ENCODE measurements around the gene SLCO4A1. TPM values are rescaled to one million over a fixed set of nuclear protein-coding genes. Genes with fewer than 3 reads are reported as not detected.
A peak's percentile ranks its signal among the peaks of the same experiment; 100 is the strongest.

The SLCO4A1 gene
- total RNA-seq, 2 donors from 2014 or later: 26.1 to 34.6 TPM

- Mint-ChIP-seq H3K9me3 (no peaks in the 10 kb centered on the region), H3K4me1 (ENCODE audit: low read depth) (peaks cover 27% of the 10 kb centered on the region), H3K36me3 (ENCODE audit: insufficient read depth in 2 of 2) (no peaks in the 10 kb centered on the region), H3K27ac (peak overlapping the region; percentile 48), H3K27me3 (ENCODE audit: low read depth) (peaks cover 57% of the 10 kb centered on the region), H3K4me3 (peak overlapping the region; percentile 88 to 91)
- peak; percentile 38 to 42 for DNase-seq
- ATAC-seq (replicated peaks in 1 of 2): peak; percentile 4 to 33
Measured at GRCh38 chr20:62602550-62602949, 39.8 kb upstream of the SLCO4A1 start.

DNA sequence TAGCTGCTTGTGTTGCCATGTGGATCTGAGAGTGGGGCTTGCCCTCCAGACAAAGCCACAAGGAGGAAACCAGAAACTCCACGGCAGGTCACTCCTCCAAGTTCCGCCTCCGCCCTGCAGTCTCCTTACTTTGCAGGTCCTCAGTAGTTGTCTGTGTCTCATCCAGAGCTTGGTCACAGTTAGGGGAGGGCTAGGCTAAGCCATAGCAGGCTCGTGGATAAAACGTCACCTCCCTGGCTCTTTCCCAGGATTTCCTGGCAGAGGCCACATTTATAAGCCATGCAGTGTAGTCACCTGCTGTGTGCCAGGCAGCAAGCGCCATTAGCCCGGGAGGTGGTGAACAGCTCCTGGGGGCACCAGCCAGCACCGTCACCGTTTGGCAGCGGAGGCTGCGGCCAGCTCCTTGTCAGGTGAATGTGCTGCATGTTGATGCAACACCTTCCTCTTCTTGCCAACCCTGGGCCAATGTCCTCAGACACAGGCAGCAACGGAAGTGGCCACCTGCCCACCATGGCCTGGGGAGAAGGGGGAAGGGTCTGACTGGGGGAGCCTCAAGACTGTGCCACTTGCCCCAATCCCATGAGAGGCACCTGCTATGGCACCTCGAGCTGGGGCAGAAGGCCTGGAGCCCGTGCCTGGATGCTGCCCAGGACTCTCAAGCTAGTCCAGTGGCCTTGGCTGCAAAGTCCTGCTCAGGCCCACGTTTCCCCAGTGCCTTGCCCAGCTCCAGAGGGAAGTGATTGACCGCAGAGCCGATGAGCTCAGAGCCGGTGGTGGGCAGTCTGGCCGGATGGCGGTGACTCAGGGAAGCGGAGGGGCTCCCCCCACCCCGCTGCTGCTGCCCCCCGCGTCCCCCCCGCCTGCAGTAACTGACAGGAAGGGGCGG, 39.0 kb upstream of the SLCO4A1 start:
- Mint-ChIP-seq H3K27me3 (ENCODE audit: low read depth) (peaks cover 51% of the 10 kb centered on the region), H3K27ac (peak overlapping the region; percentile 43), H3K4me3 (peak overlapping the region; percentile 88 to 91), H3K9me3 (no peaks in the 10 kb centered on the region), H3K36me3 (ENCODE audit: insufficient read depth in 2 of 2) (no peaks in the 10 kb centered on the region), H3K4me1 (ENCODE audit: low read depth) (peaks cover 27% of the 10 kb centered on the region)
- peak; percentile 73 to 82 for ATAC-seq (replicated peaks in 1 of 2)
- peak; percentile 74 to 75 for DNase-seq

- DNase-seq: no peak
- Mint-ChIP-seq H3K27me3 (ENCODE audit: low read depth) (peaks cover 48% of the 10 kb centered on the region), H3K36me3 (ENCODE audit: insufficient read depth in 2 of 2) (no peaks in the 10 kb centered on the region), H3K4me3 (peak overlapping the region; percentile 45 to 49), H3K27ac (no peak overlapping the region), H3K4me1 (ENCODE audit: low read depth) (peaks cover 27% of the 10 kb centered on the region), H3K9me3 (no peaks in the 10 kb centered on the region)
- ATAC-seq (replicated peaks in 1 of 2): no peak
Measured at GRCh38 chr20:62603907-62604785, 38.2 kb upstream of the SLCO4A1 start.

DNA sequence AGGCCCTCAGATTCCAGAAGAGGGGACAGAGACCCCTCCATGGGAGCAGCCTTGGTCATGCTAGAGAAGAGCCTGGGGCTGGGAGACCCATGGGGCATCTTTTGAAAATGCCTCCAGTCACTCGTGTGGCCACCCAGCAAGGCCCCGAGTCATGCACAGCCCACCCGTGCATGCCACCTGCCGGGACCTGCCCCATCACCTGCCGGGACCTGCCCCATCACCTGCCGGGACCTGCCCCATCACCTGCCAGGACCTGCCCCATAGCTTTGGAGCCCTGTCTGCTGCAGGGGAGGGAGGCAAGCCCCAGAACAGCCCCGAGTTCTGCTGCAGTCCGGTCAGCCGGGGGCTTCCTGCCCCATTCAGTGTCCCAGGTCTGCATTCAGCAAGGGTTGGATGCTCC, 37.5 kb upstream of the SLCO4A1 start:
- H3K4me1 Mint-ChIP-seq (ENCODE audit: low read depth): peaks cover 27% of the 10 kb centered on the region
- DNase-seq (no peak), ATAC-seq (replicated peaks in 1 of 2) (no peak)
- H3K9me3 Mint-ChIP-seq: no peaks in the 10 kb centered on the region
- H3K27me3 Mint-ChIP-seq (ENCODE audit: low read depth): peaks cover 45% of the 10 kb centered on the region
- no peaks in the 10 kb centered on the region for H3K36me3 Mint-ChIP-seq (ENCODE audit: insufficient read depth in 2 of 2)
- H3K27ac Mint-ChIP-seq: no peak overlapping the region
- H3K4me3 Mint-ChIP-seq: no peak overlapping the region

DNA sequence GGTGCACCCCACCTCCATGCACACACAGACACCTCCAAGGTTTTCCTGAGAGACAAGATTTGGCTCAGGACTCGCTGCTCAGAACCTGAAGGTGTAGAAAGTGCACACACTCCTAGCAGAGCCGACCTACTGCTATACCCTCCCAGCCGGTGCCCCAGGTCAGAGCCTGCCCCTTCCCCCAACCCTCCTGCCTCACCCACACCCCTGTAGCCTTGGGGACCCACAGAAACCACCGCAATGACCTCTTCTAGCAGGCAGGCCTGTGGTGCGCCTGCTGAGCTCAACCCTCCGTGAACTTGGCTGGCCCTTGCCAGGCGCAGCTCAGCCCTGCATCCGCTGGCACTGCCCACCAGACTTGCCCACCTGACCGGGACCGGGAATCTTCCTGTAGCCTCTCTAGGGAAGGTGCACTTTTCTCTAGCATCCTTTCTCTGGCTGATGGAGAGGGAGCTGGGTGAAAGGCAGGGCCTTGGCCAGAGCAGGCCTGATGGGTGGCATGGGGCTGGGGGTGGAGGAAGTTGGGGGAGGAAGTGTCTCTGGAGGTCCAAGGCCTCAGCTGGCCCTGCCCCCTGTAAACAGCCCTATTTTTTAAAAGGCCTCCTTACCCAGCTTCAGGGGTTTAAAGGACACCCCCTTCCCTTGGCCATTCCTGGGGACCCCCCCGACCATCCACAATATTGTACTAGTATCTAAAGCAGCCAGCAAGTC, 36.9 kb upstream of the SLCO4A1 start:
- ATAC-seq (replicated peaks in 1 of 2) (no peak), DNase-seq (no peak)
- Mint-ChIP-seq H3K4me1 (ENCODE audit: low read depth) (peaks cover 27% of the 10 kb centered on the region), H3K27me3 (ENCODE audit: low read depth) (peaks cover 41% of the 10 kb centered on the region), H3K36me3 (ENCODE audit: insufficient read depth in 2 of 2) (no peaks in the 10 kb centered on the region), H3K27ac (no peak overlapping the region), H3K9me3 (no peaks in the 10 kb centered on the region), H3K4me3 (no peak overlapping the region)

DNA sequence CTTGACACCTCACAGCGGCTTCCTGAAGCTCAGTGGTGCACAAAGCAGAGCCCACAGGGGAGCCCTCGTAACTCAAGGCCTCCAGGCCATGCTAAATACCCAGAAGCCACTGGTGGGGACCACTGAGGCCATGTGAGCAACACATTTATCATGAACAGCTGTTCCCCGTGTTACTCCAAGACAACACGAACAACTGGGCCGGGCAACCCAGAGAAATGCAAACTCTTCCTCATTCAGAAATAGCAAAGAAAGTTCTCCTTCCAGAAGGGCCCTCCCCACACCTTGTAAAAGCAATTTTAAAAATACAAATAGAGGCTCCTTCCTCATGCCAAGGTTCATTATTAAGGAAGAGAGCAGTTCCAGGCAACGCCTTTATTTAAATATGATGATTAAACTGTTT, 36.3 kb upstream of the SLCO4A1 start:
- Mint-ChIP-seq H3K36me3 (ENCODE audit: insufficient read depth in 2 of 2) (peaks cover 2% of the 10 kb centered on the region in 2 donors), H3K4me3 (no peak overlapping the region), H3K9me3 (peaks cover 2 to 4% of the 10 kb centered on the region in 2 donors), H3K27ac (no peak overlapping the region), H3K4me1 (ENCODE audit: low read depth) (peaks cover 26% of the 10 kb centered on the region), H3K27me3 (ENCODE audit: low read depth) (peaks cover 39% of the 10 kb centered on the region)
- DNase-seq (no peak), ATAC-seq (replicated peaks in 1 of 2) (no peak)

DNA sequence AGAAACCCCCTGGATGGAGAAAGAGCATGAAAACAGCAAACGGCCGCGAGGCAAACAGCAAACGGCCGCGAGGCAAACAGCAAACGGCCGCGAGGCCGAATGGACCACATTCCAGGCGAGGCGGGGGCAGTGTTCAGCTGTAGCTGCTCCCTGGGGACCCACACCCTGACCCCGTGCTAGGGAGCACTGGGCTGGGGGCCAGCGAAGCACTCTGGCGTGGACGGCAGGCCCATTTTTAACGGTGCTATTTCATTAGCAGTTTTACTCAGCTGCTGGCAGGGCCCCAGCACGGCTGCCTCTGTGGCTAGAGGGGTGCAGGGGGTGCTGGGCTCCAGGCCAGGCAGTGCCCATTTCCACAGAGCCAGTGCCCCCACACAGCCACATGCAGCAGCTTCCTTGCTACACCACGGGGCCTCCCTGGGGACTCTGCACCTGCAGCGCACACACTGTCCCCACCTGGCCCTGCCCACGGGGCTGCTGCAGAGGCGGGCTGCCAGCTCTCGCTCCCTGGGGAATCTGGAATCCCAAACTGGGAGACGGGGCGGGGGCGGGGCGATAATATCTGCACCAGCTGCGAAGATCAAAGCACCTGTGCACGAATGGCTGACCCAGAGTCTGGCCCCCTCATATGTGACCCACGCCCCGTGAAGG, 35.6 kb upstream of the SLCO4A1 start:
- ATAC-seq (replicated peaks in 1 of 2): no peak
- Mint-ChIP-seq H3K36me3 (ENCODE audit: insufficient read depth in 2 of 2) (peaks cover 2% of the 10 kb centered on the region in 2 donors), H3K27me3 (ENCODE audit: low read depth) (peaks cover 33% of the 10 kb centered on the region), H3K27ac (no peak overlapping the region), H3K4me3 (no peak overlapping the region), H3K9me3 (peaks cover 2 to 4% of the 10 kb centered on the region in 2 donors), H3K4me1 (ENCODE audit: low read depth) (peaks cover 23% of the 10 kb centered on the region)
- DNase-seq: no peak

DNA sequence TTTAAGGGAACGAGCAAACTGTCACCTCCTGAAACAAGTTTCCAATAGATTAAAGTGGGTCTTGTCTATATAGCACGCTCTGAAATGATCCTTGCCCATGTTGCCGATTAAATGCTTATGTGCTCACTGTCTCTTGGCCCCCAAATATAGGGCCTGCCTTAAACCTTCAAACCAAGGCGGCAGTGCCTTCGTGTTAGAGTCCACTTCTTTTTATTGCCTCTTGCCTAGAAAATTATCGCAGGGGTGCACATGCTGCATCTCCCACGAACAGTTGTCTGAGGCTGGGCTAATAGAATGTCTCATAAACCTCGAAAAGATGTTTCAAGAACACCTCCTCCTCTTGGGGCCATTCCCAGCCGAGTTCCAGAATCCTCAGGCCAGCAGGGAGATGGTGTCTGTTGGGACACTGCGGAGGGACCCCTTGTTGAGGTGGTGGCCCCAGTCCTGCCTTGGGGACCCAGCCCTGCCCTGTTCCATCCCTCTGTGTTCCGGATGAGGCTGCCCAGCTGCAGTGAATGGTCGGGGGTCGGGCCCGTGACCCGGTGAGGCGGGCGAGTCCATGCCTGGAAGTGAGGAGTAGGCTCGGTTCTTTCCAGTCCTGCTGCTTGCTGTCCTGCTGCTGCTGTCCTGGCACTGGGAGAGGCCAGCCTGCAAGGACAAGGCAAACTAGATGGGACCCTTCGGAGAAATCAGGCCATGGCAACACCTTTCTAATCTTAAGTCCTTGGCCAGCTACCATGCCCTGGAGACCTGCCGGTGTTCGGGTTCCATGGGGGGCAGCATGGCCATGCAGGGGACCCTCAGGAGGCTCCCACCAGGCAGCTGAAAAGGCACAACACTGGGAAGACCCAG, 34.7 kb upstream of the SLCO4A1 start:
- peaks cover 15% of the 10 kb centered on the region for H3K4me1 Mint-ChIP-seq (ENCODE audit: low read depth)
- H3K9me3 Mint-ChIP-seq: peaks cover 2 to 4% of the 10 kb centered on the region in 2 donors
- no peak overlapping the region for H3K4me3 Mint-ChIP-seq
- H3K36me3 Mint-ChIP-seq (ENCODE audit: insufficient read depth in 2 of 2): peaks cover 2% of the 10 kb centered on the region in 2 donors
- peaks cover 24% of the 10 kb centered on the region for H3K27me3 Mint-ChIP-seq (ENCODE audit: low read depth)
- no peak for DNase-seq
- ATAC-seq (replicated peaks in 1 of 2): no peak
- no peak overlapping the region for H3K27ac Mint-ChIP-seq

GRCh38 chr20:62608218-62608565, 34.1 kb upstream of the SLCO4A1 start:
- Mint-ChIP-seq H3K27ac (no peak overlapping the region), H3K27me3 (ENCODE audit: low read depth) (peaks cover 24% of the 10 kb centered on the region), H3K4me3 (no peak overlapping the region), H3K9me3 (peaks cover 2 to 4% of the 10 kb centered on the region in 2 donors), H3K36me3 (ENCODE audit: insufficient read depth in 2 of 2) (peaks cover 2% of the 10 kb centered on the region in 2 donors), H3K4me1 (ENCODE audit: low read depth) (peaks cover 9% of the 10 kb centered on the region)
- DNase-seq (no peak), ATAC-seq (replicated peaks in 1 of 2) (no peak)

- Mint-ChIP-seq H3K4me3 (no peak overlapping the region), H3K9me3 (peaks cover 2 to 4% of the 10 kb centered on the region in 2 donors), H3K4me1 (ENCODE audit: low read depth) (no peaks in the 10 kb centered on the region), H3K27ac (no peak overlapping the region), H3K27me3 (ENCODE audit: low read depth) (peaks cover 24% of the 10 kb centered on the region), H3K36me3 (ENCODE audit: insufficient read depth in 2 of 2) (peaks cover 2% of the 10 kb centered on the region in 2 donors)
- DNase-seq (no peak), ATAC-seq (replicated peaks in 1 of 2) (no peak)
Measured at GRCh38 chr20:62609279-62609720, 33.0 kb upstream of the SLCO4A1 start.

- ATAC-seq (replicated peaks in 1 of 2) (no peak), DNase-seq (no peak)
- Mint-ChIP-seq H3K27me3 (ENCODE audit: low read depth) (peaks cover 24% of the 10 kb centered on the region), H3K27ac (no peak overlapping the region), H3K36me3 (ENCODE audit: insufficient read depth in 2 of 2) (peaks cover 2% of the 10 kb centered on the region in 2 donors), H3K4me1 (ENCODE audit: low read depth) (no peaks in the 10 kb centered on the region), H3K4me3 (no peak overlapping the region), H3K9me3 (peaks cover 2 to 4% of the 10 kb centered on the region in 2 donors)
Measured at GRCh38 chr20:62609811-62610757, 32.2 kb upstream of the SLCO4A1 start.

All from activated T-cell treated with anti-CD3 and anti-CD28 coated beads, Interleukin-2, amount 50 U/mL, for 72 hours (primary cell).